K562 (cell line): Measurements from ENCODE around the gene FOS. TPM values are rescaled to one million over a fixed set of nuclear protein-coding genes. Genes with fewer than 3 reads are reported as not detected.

Experiments used
- CHD2 ChIP-seq: IDR thresholded peaks from 2 replicates; pipeline ENCODE4 v1.6.1; 2011; ENCODE audit warnings: low read depth, low read length
- COPS2 ChIP-seq: fragments of 450-650 bp; conservative IDR thresholded peaks from 2 replicates; pipeline ENCODE4 v1.6.1; 2016; ENCODE audit warnings: mild to moderate bottlenecking, moderate library complexity
- ETS2 ChIP-seq: IDR thresholded peaks from 2 replicates; pipeline ENCODE4 v1.6.1; 2016; ENCODE audit warnings: borderline replicate concordance, missing genetic modification characterization, mild to moderate bottlenecking, moderate library complexity, missing compliant biosample characterization; ENCODE audit not compliant: poor library complexity, severe bottlenecking
- FOXO4 ChIP-seq: fragments of 450-650 bp; formaldehyde crosslinking; IDR thresholded peaks from 2 replicates; pipeline ENCODE4 v1.4.0; 2020; ENCODE audit warnings: mild to moderate bottlenecking, moderate library complexity
- HMGN3 ChIP-seq: IDR thresholded peaks from 2 replicates; pipeline ENCODE4 v1.6.1; 2011; ENCODE audit warnings: borderline replicate concordance, low read depth, mild to moderate bottlenecking, mixed read lengths, low read length; ENCODE audit not compliant: insufficient read length; ENCODE audit errors: extremely low read depth
- MTA1 ChIP-seq: fragments of 450-650 bp; IDR thresholded peaks from 2 replicates; pipeline ENCODE4 v1.6.1; 2017; ENCODE audit warnings: borderline replicate concordance
- POLR3A ChIP-seq: IDR thresholded peaks from 2 replicates; pipeline ENCODE4 v1.6.1; 2011; ENCODE audit warnings: borderline replicate concordance, mild to moderate bottlenecking, moderate library complexity; ENCODE audit not compliant: insufficient read length, insufficient read depth; ENCODE audit errors: extremely low read depth
- RBM17 ChIP-seq: fragments of 200-400 bp; formaldehyde crosslinking; IDR thresholded peaks from 2 replicates; pipeline ENCODE4 v1.6.1; 2017; ENCODE audit warnings: low read depth, mild to moderate bottlenecking, low read length, borderline replicate concordance
- SNIP1 ChIP-seq: fragments of 450-650 bp; IDR thresholded peaks from 2 replicates; pipeline ENCODE4 v1.7.1; 2017; ENCODE audit warnings: low read depth, mild to moderate bottlenecking
- SRSF7 ChIP-seq: fragments of 200-400 bp; formaldehyde crosslinking; optimal IDR thresholded peaks from 2 replicates; pipeline ENCODE3; 2017; ENCODE audit warnings: mild to moderate bottlenecking, low read depth, low read length
- TEAD2 ChIP-seq: fragments of 450-650 bp; IDR thresholded peaks from 2 replicates; pipeline ENCODE4 v1.6.1; 2016; ENCODE audit warnings: missing genetic modification characterization, control low read depth, missing compliant biosample characterization
- TFAP4 ChIP-seq: sonication (generic); formaldehyde crosslinking; IDR thresholded peaks from 2 replicates; pipeline ENCODE4 v1.8.0; 2022; ENCODE audit warnings: missing genetic modification reagents, mild to moderate bottlenecking, moderate library complexity, borderline replicate concordance
- THRAP3 ChIP-seq: fragments of 450-650 bp; IDR thresholded peaks from 2 replicates; pipeline ENCODE4 v1.6.1; 2016; ENCODE audit warnings: mild to moderate bottlenecking, inconsistent platforms, borderline replicate concordance
- ZKSCAN1 ChIP-seq: fragments of 150-350 bp; IDR thresholded peaks from 2 replicates; pipeline ENCODE4 v1.6.1; 2016; ENCODE audit warnings: low read depth, low read length
- ZNF24 ChIP-seq: fragments of 450-650 bp; IDR thresholded peaks from 2 replicates; pipeline ENCODE4 v1.6.1; 2016
- ZNF274 ChIP-seq: IDR thresholded peaks from 2 replicates; pipeline ENCODE4 v1.6.1; 2011; ENCODE audit warnings: low read depth, mild to moderate bottlenecking, low read length, moderate library complexity, borderline replicate concordance
- ZNF449 ChIP-seq: fragments of 250-450 bp; sonication (Bioruptor Pico); IDR thresholded peaks from 2 replicates; pipeline ENCODE4 v1.8.0; 2022; ENCODE audit warnings: moderate library complexity, mild to moderate bottlenecking, inconsistent platforms
- polyA plus RNA-seq, 8 experiments: library from polyadenylated mRNA; depleted of rRNA in 4 of 8; stranded (reverse) in 5 of 8; unstranded in 3 of 8; fragments of >200 nt; fragmentation: Nextera tagmentation in 2 of 8; fragmentation: Illumina TruSeq in 1 of 8; extraction: Ambion mirVana in 2 of 8; extraction: Trizol in 1 of 8; gene quantifications; 2 replicates each; pipeline versions ENCODE4 v1.2.1 to v1.2.3, GENCODE V29; 2011 to 2014; ENCODE audit warnings: inconsistent platforms in 1 of 8, missing spikeins in 1 of 8
- total RNA-seq, 7 experiments: library from RNA; depleted of rRNA in 6 of 7; stranded (reverse); fragments of >200 nt in 6 of 7; fragmentation: Illumina TruSeq in 2 of 7; extraction: Trizol in 2 of 7; gene quantifications; 2 replicates each; pipeline versions ENCODE4 v1.2.1 to v1.2.3, GENCODE V29; 2011 to 2021; ENCODE audit warnings: low replicate concordance in 1 of 7
- TF ChIP-seq, protein P1 (sequence below), 2 experiments: fragments of 450-650 bp; conservative IDR thresholded peaks; 2 replicates each; pipeline ENCODE4 v1.6.1; 2017; ENCODE audit warnings: mild to moderate bottlenecking in 2 of 2, moderate library complexity in 2 of 2
- TF ChIP-seq, protein P2 (sequence below): sonication (generic); formaldehyde crosslinking; IDR thresholded peaks from 2 replicates; pipeline ENCODE4 v1.8.0; 2022; ENCODE audit warnings: missing genetic modification reagents, mild to moderate bottlenecking, borderline replicate concordance

FOS gene
- total and polyA plus RNA-seq, 9 of the 15 experiments (the other 6 are each of a cell fraction or from before 2014, with no cell fraction given): 0.54 to 13.8 (median 8.9) TPM

- TF ChIP-seq TFAP4 (peak; percentile 56; the same call in 1 of the 2 replicates), POLR3A (no peak), ZKSCAN1 (no peak), ZNF449 (CRISPR knock-in tag) (no peak), FOXO4 (CRISPR knock-in tag) (no peak), ZNF24 (no peak), ETS2 (tag) (no peak), RBM17 (no peak), MTA1 (no peak), HMGN3 (peak; percentile 92), SRSF7 (no peak), SNIP1 (no peak), TEAD2 (tag) (no peak), THRAP3 (no peak), CHD2 (no peak), ZNF274 (no peak), COPS2 (no peak)
- TF ChIP-seq, protein P1, sequence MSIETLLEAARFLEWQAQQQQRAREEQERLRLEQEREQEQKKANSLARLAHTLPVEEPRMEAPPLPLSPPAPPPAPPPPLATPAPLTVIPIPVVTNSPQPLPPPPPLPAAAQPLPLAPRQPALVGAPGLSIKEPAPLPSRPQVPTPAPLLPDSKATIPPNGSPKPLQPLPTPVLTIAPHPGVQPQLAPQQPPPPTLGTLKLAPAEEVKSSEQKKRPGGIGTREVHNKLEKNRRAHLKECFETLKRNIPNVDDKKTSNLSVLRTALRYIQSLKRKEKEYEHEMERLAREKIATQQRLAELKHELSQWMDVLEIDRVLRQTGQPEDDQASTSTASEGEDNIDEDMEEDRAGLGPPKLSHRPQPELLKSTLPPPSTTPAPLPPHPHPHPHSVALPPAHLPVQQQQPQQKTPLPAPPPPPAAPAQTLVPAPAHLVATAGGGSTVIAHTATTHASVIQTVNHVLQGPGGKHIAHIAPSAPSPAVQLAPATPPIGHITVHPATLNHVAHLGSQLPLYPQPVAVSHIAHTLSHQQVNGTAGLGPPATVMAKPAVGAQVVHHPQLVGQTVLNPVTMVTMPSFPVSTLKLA (conservative IDR thresholded peaks at IDR 0.05): peak; percentile 45 to 64; a peak in 3 of 4 replicates
- TF ChIP-seq, protein P2, sequence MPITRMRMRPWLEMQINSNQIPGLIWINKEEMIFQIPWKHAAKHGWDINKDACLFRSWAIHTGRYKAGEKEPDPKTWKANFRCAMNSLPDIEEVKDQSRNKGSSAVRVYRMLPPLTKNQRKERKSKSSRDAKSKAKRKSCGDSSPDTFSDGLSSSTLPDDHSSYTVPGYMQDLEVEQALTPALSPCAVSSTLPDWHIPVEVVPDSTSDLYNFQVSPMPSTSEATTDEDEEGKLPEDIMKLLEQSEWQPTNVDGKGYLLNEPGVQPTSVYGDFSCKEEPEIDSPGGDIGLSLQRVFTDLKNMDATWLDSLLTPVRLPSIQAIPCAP (CRISPR knock-in tag): no peak
These were observed 15.5 kb downstream of the FOS start (continued) for GRCh38 chr14:75293920-75294648.
